Measurements from ENCODE around the gene ZMYND8. TPM values are rescaled to one million over a fixed set of nuclear protein-coding genes. Genes with fewer than 3 reads are reported as not detected.

The ZMYND8 gene
- total RNA-seq, 1 experiment from 2014 or later: 29.0 TPM

GRCh38 chr20:47173596-47174216 lies 182.8 kb downstream of the ZMYND8 start:
- intact Hi-C loops (cut with micrococcal nuclease): no loop called here
- Histone ChIP-seq H3K4me1 (ENCODE audit: control insufficient read depth in 1 of 2, insufficient read depth in 2 of 2, low read length in 2 of 2) (no peaks in the 10 kb centered on the region), H3K9me2 (ENCODE audit: insufficient read depth) (no peaks in the 10 kb centered on the region), H4K20me1 (ENCODE audit: insufficient read depth) (no peaks in the 10 kb centered on the region), H3K27ac (ENCODE audit: low read depth, low read length) (no peak overlapping the region), H3K9ac (ENCODE audit: low read length) (no peak overlapping the region), H3K36me3 (ENCODE audit: control insufficient read depth in 1 of 2, insufficient read depth in 2 of 2, low read length in 2 of 2) (no peaks in the 10 kb centered on the region), H3K79me2 (ENCODE audit: insufficient read depth, low read length) (no peaks in the 10 kb centered on the region), H3K9me3 (ENCODE audit: control insufficient read depth in 1 of 2, insufficient read depth in 1 of 2, low read depth in 1 of 2, low read length in 2 of 2) (no peaks in the 10 kb centered on the region), H3K4me3 (replicated peaks in 1 of 2; ENCODE audit: low read depth in 1 of 2, low read length in 2 of 2) (no peak overlapping the region), H3K27me3 (ENCODE audit: insufficient read depth, low read length) (no peaks in the 10 kb centered on the region), H2AFZ (ENCODE audit: low read depth, low read length, poor library complexity, severe bottlenecking) (no peak overlapping the region), H3K4me2 (ENCODE audit: low read length) (no peak overlapping the region)
- CTCF ChIA-PET: no interaction called here
- DNase-seq (ENCODE audit: low read depth, low spot score): no peak
- POLR2A ChIA-PET: no interaction called here
- no TSS peak for BruUV-seq (replicated peaks)
- peak; percentile 38; the same call in 1 of the 2 replicates for ATAC-seq
- no peak for TF ChIP-seq POLR2A (IDR thresholded peaks at IDR 0.05; ENCODE audit: borderline replicate concordance, extremely low read depth, insufficient read depth, insufficient read length)
- TF ChIP-seq CTCF (IDR thresholded peaks at IDR 0.05 in 2 of 3, conservative IDR thresholded peaks at IDR 0.05 in 1 of 3; ENCODE audit: borderline replicate concordance in 1 of 3, insufficient read depth in 1 of 3, low read depth in 2 of 3, low read length in 2 of 3): 0 out of 6 replicates have a peak, but pooled peaks of 1 of the 3 experiments have one; percentile 4
- TF ChIP-seq EGR1 (IDR thresholded peaks at IDR 0.05; ENCODE audit: low read depth): no peak
- RAD21 ChIA-PET (ENCODE audit: low non-redundant PET in 1 of 2, low total read pairs in 2 of 2, uncharacterized antibody in 2 of 2, unreplicated experiment in 2 of 2): no interaction called here

GRCh38 chr20:47172579-47172978 lies 183.9 kb downstream of the ZMYND8 start:
- intact Hi-C loops (cut with micrococcal nuclease): no loop called here
- Histone ChIP-seq H3K4me2 (ENCODE audit: low read length) (no peak overlapping the region), H4K20me1 (ENCODE audit: insufficient read depth) (no peaks in the 10 kb centered on the region), H3K9ac (ENCODE audit: low read length) (no peak overlapping the region), H3K79me2 (ENCODE audit: insufficient read depth, low read length) (no peaks in the 10 kb centered on the region), H2AFZ (ENCODE audit: low read depth, low read length, poor library complexity, severe bottlenecking) (no peak overlapping the region), H3K27ac (ENCODE audit: low read depth, low read length) (no peak overlapping the region), H3K36me3 (ENCODE audit: control insufficient read depth in 1 of 2, insufficient read depth in 2 of 2, low read length in 2 of 2) (no peaks in the 10 kb centered on the region), H3K27me3 (ENCODE audit: insufficient read depth, low read length) (no peaks in the 10 kb centered on the region), H3K4me3 (replicated peaks in 1 of 2; ENCODE audit: low read depth in 1 of 2, low read length in 2 of 2) (no peak overlapping the region), H3K4me1 (ENCODE audit: control insufficient read depth in 1 of 2, insufficient read depth in 2 of 2, low read length in 2 of 2) (no peaks in the 10 kb centered on the region), H3K9me3 (ENCODE audit: control insufficient read depth in 1 of 2, insufficient read depth in 1 of 2, low read depth in 1 of 2, low read length in 2 of 2) (no peaks in the 10 kb centered on the region), H3K9me2 (ENCODE audit: insufficient read depth) (no peaks in the 10 kb centered on the region)
- no TSS peak for BruUV-seq (replicated peaks)
- ATAC-seq (no peak), DNase-seq (ENCODE audit: low read depth, low spot score) (no peak)
- ChIA-PET RAD21 (ENCODE audit: low non-redundant PET in 1 of 2, low total read pairs in 2 of 2, uncharacterized antibody in 2 of 2, unreplicated experiment in 2 of 2) (no interaction called here), CTCF (no interaction called here), POLR2A (no interaction called here)
- TF ChIP-seq SP1 (IDR thresholded peaks at IDR 0.05; ENCODE audit: low read depth) (no peak), CTCF (IDR thresholded peaks at IDR 0.05 in 2 of 3, conservative IDR thresholded peaks at IDR 0.05 in 1 of 3; ENCODE audit: borderline replicate concordance in 1 of 3, insufficient read depth in 1 of 3, low read depth in 2 of 3, low read length in 2 of 3) (no peak), ATF3 (IDR thresholded peaks at IDR 0.05) (no peak), EZH2phosphoT487 (IDR thresholded peaks at IDR 0.05; ENCODE audit: borderline replicate concordance) (no peak), CEBPB (IDR thresholded peaks at IDR 0.05; ENCODE audit: low read depth) (no peak), FOSL1 (IDR thresholded peaks at IDR 0.05; ENCODE audit: low read depth) (no peak), YY1 (IDR thresholded peaks at IDR 0.05; ENCODE audit: extremely low read depth, insufficient replicate concordance, low read depth, low read length) (no peak), REST (IDR thresholded peaks at IDR 0.05; ENCODE audit: low read depth) (no peak), EGR1 (IDR thresholded peaks at IDR 0.05; ENCODE audit: low read depth) (no peak), ZNF274 (IDR thresholded peaks at IDR 0.05; ENCODE audit: low read depth, low read length) (no peak)

All from HCT116 (cell line).